Activated B cell treated with CpG ODN at 0.5 μM for 24 hours (primary cell): ENCODE data around the gene GMCL2. TPM values are rescaled to one million over a fixed set of nuclear protein-coding genes. Genes with fewer than 3 reads are reported as not detected.

Experiments
- ATAC-seq: fragments of 200-7000 bp; cut with Tn5 transposase; one replicate; pipeline ENCODE4 v1.10.0; 2021; ENCODE audit warnings: low read depth, mild to moderate bottlenecking, moderate library complexity
- CTCF ChIA-PET: fragments of 350-600 bp; sonication (Branson Sonifier 250); formaldehyde crosslinking; loops from one replicate; lab custom pipeline; 2021; ENCODE audit warnings: antibody characterized with exemption; lab: Charles Lee
- POLR2A ChIA-PET: fragments of 350-600 bp; sonication (Branson Sonifier 250); formaldehyde crosslinking; loops from one replicate; lab custom pipeline; 2021; ENCODE audit warnings: antibody characterized with exemption; lab: Charles Lee
- DNase-seq: peaks from one replicate; pipeline ENCODE4 v3.0.0; 2022
- H3K27ac Mint-ChIP-seq: one replicate; pipeline ENCODE4 v1.8.0; 2020; ENCODE audit warnings: mixed read lengths
- H3K27me3 Mint-ChIP-seq: one replicate; pipeline ENCODE4 v1.8.0; 2021; ENCODE audit warnings: mixed read lengths
- H3K36me3 Mint-ChIP-seq: one replicate; pipeline ENCODE4 v1.8.0; 2021; ENCODE audit warnings: low read depth, mixed read lengths
- H3K4me1 Mint-ChIP-seq: one replicate; pipeline ENCODE4 v1.8.0; 2021; ENCODE audit warnings: mixed read lengths
- H3K4me3 Mint-ChIP-seq: one replicate; pipeline ENCODE4 v1.8.0; 2020; ENCODE audit warnings: mild to moderate bottlenecking, mixed read lengths
- H3K9me3 Mint-ChIP-seq: one replicate; pipeline ENCODE4 v1.8.0; 2020; ENCODE audit warnings: mixed read lengths
- intact Hi-C: fragments of 100-400 bp; cut with micrococcal nuclease; formaldehyde crosslinking; loops from one replicate; pipeline ENCODE4 v1.15.1; 2024
- total RNA-seq: library from RNA; stranded (reverse); gene quantifications from 2 replicates; pipeline ENCODE4 v1.2.3, GENCODE V29; 2022
- TF ChIP-seq, protein P1 (sequence below): fragments of 200-600 bp; IDR thresholded peaks from one replicate; pipeline ENCODE4 v1.8.0; 2022; ENCODE audit warnings: antibody characterized with exemption, mild to moderate bottlenecking

The GMCL2 gene
- total RNA-seq, 1 donor from 2014 or later, result not detected

DNA sequence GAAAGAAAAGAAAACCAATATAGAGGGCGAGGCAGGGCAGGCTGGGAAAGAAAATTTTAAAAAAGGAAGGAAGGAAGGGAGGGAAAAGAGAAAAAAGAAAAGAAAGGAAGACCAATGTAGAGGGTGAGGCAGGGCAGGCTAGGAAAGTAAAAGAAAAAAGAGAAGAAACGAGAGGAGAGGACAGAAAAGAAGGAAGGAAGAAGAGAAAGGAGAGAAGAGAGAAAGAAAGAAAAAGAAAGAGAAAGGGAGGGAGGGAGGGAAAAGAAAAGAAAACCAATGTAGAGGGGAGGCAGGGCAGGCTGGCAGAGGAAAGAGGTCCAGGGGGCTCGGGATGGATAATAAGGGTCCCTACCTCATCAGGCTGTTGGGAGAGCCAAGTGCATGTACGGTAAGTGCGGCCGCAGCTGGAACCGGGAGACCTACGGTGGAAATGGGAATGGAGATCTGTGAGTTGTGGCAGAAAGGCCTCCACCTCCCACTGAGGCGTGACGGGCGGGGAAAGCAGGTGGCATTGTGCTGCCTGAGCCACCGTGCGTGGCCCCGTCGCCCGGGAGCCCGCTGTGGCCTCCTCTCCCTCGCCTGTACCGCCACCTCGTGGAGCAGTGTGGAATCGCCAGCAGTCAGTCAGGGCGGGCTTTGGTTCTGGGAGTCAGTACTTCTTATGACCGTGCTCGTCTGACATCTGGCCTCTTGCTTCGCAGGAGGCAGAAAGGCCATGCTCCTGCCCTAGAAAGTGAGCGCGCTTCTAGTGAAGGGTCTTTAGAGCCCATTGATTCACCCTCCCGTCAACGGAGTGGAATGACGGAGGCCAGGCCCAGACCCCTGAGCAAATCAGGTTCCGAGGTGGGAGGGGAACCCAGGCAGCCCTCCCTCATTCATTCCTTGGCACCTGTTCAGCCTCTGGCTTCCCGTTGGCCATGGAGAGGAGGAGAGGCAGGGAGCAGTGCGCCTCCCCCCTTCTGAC, 23.1 kb downstream of the GMCL2 start:
- H3K4me3 Mint-ChIP-seq, result peak overlapping the region; percentile 46
- ChIA-PET POLR2A (no interaction called here), CTCF (interaction anchor here (3.3 kb wide), 1 partner anchor 88 kb away, joined by 26 read pairs; no protein-coding TSS in a partner anchor)
- no peaks in the 10 kb centered on the region for H3K9me3 Mint-ChIP-seq
- peak; percentile 92 for DNase-seq
- intact Hi-C loops, result loop anchor here (1.0 kb wide), 2 partner anchors 18 to 88 kb away; no protein-coding TSS in a partner anchor
- peak; percentile 100 for ATAC-seq
- H3K27me3 Mint-ChIP-seq, result peaks cover 8% of the 10 kb centered on the region
- TF ChIP-seq, protein P1, sequence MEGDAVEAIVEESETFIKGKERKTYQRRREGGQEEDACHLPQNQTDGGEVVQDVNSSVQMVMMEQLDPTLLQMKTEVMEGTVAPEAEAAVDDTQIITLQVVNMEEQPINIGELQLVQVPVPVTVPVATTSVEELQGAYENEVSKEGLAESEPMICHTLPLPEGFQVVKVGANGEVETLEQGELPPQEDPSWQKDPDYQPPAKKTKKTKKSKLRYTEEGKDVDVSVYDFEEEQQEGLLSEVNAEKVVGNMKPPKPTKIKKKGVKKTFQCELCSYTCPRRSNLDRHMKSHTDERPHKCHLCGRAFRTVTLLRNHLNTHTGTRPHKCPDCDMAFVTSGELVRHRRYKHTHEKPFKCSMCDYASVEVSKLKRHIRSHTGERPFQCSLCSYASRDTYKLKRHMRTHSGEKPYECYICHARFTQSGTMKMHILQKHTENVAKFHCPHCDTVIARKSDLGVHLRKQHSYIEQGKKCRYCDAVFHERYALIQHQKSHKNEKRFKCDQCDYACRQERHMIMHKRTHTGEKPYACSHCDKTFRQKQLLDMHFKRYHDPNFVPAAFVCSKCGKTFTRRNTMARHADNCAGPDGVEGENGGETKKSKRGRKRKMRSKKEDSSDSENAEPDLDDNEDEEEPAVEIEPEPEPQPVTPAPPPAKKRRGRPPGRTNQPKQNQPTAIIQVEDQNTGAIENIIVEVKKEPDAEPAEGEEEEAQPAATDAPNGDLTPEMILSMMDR, result peak; percentile 68
- H3K27ac Mint-ChIP-seq, result peak overlapping the region; percentile 24
- peaks cover 15% of the 10 kb centered on the region for H3K4me1 Mint-ChIP-seq
- no peaks in the 10 kb centered on the region for H3K36me3 Mint-ChIP-seq

DNA sequence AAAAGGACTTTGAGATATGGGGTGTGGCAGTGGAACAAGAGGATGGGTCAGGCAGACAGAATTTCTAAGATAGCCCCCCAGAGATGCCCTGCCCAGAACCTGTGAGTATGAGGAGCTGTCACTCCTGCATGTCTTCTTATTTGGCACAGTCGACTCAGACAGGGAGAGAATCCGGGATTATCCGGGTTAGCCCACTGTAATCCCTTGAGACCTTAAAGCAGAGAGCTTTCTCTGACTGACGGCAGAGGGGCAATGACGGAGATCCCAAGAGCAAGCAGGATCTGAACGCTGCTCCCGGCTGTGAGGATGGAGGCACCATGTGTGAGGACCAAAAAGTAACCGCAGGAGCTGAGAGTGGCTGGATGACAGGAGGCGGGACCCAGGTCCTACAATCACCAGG, 24.7 kb downstream of the GMCL2 start:
- H3K4me3 Mint-ChIP-seq, result no peak overlapping the region
- ChIA-PET CTCF (interaction anchor here (1.1 to 3.3 kb wide), 2 partner anchors 82 to 86 kb away, joined by 3 to 26 read pairs; no protein-coding TSS in a partner anchor), POLR2A (interaction anchor here (1.0 kb wide), 1 partner anchor 86 kb away, joined by 3 read pairs; no protein-coding TSS in a partner anchor)
- no peaks in the 10 kb centered on the region for H3K9me3 Mint-ChIP-seq
- TF ChIP-seq, protein P1, result no peak
- ATAC-seq, result no peak
- no peak overlapping the region for H3K27ac Mint-ChIP-seq
- H3K27me3 Mint-ChIP-seq, result peaks cover 8% of the 10 kb centered on the region
- intact Hi-C loops, result no loop called here
- H3K36me3 Mint-ChIP-seq, result no peaks in the 10 kb centered on the region
- DNase-seq, result no peak
- H3K4me1 Mint-ChIP-seq, result peaks cover 10% of the 10 kb centered on the region

DNA sequence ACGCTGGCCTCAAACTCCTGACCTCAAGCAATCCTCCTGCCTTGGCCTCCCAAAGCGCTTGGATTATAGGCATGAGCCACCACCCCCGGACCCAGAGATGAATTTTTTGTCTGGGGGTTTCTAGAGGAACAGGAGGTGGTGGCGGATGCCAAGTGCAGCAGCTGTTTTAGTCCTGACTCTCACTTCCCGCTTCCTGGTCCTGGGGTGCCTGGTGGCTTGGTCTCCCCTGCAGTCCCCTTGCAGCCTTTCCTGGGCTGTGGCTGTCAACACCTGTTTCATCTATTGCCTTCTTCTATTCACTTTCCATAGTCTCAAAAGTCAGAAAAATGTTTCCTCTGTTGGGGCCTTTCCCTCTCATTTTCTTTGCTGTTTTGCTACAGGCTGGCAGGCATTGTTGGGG, 27.0 kb downstream of the GMCL2 start:
- Mint-ChIP-seq H3K9me3 (no peaks in the 10 kb centered on the region), H3K27me3 (peaks cover 8% of the 10 kb centered on the region), H3K4me3 (no peak overlapping the region), H3K36me3 (no peaks in the 10 kb centered on the region), H3K4me1 (peaks cover 10% of the 10 kb centered on the region), H3K27ac (no peak overlapping the region)
- ATAC-seq (no peak), DNase-seq (no peak)
- intact Hi-C loops, result no loop called here
- ChIA-PET POLR2A (no interaction called here), CTCF (interaction anchor here (1.2 kb wide), 1 partner anchor 13 kb away, joined by 4 read pairs; no protein-coding TSS in a partner anchor)
- TF ChIP-seq, protein P1, result no peak

DNA sequence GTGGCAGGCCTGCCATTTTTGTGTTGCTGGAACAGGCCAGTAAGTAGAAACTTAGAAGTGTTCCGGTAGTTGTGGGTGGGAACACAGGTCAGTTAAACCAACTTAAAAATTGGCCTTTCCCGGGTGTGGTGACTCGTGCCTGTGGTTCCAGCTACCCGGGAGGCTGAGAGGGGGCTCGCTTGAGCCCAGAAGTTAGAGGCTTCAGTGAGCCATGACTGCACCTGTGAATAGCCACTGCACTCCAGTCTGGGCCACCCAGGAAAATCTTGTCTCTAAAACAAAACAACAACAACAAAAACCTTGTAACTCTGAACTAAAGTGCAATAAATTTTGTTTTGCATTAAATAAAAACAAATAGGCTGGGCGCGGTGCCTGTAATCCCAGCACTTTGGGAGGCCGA, 32.1 kb downstream of the GMCL2 start:
- Mint-ChIP-seq H3K27ac (no peak overlapping the region), H3K36me3 (peaks cover 27% of the 10 kb centered on the region), H3K4me3 (no peak overlapping the region), H3K4me1 (peaks cover 34% of the 10 kb centered on the region), H3K9me3 (no peaks in the 10 kb centered on the region), H3K27me3 (no peaks in the 10 kb centered on the region)
- intact Hi-C loops, result loop anchor here (10.0 kb wide), 1 partner anchor 550 kb away; the partner anchor contains the start of gene B4GALT7
- no peak for DNase-seq
- TF ChIP-seq, protein P1, result no peak
- no peak for ATAC-seq
- POLR2A ChIA-PET, result interaction anchor here (1.0 to 2.2 kb wide), 2 partner anchors 34 to 49 kb away, joined by 3 to 12 read pairs; partner anchors contain the start of gene HNRNPAB
- CTCF ChIA-PET, result interaction anchor here (3.9 kb wide), 1 partner anchor 79 kb away, joined by 30 read pairs; no protein-coding TSS in a partner anchor
